ENCODE results near the gene NEO1.
"Not testable (repeated sequence)": the region's sequence is repeated elsewhere in the genome, so short reads cannot be mapped to it uniquely, and the experiment has no call there.

NEO1 gene

DNA sequence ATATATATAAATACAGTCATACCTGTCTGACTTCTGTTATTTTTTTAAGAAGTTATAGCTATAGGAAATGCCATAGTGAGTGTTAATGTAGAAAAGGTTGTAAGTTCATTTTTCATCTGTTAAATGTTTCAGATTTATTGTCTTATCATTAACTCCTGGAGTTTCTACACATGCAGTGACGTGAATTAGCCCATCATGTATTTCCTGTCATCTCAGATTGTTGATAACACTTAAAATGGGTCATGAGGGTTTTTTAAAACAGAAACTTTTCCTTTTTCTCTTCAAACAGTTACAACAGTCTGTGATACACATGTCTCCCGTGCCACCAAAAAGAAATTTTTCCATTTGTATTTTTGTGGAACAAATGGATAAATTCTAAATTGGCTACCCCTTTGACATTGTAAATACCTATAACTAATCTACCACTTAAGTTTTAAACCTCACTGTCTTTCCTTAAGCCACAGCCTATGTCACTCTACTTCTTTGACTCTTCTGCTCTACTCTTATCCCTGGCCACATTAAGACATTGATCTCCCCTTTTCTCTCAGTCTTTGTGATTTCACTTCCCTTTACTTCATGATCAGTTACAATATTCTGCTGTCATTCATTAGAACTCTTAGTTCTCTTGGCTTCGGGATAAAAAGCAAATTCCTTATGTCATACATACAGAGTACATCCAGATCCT, 89.1 kb downstream of the NEO1 start:
- DNase-seq: no peak

DNA sequence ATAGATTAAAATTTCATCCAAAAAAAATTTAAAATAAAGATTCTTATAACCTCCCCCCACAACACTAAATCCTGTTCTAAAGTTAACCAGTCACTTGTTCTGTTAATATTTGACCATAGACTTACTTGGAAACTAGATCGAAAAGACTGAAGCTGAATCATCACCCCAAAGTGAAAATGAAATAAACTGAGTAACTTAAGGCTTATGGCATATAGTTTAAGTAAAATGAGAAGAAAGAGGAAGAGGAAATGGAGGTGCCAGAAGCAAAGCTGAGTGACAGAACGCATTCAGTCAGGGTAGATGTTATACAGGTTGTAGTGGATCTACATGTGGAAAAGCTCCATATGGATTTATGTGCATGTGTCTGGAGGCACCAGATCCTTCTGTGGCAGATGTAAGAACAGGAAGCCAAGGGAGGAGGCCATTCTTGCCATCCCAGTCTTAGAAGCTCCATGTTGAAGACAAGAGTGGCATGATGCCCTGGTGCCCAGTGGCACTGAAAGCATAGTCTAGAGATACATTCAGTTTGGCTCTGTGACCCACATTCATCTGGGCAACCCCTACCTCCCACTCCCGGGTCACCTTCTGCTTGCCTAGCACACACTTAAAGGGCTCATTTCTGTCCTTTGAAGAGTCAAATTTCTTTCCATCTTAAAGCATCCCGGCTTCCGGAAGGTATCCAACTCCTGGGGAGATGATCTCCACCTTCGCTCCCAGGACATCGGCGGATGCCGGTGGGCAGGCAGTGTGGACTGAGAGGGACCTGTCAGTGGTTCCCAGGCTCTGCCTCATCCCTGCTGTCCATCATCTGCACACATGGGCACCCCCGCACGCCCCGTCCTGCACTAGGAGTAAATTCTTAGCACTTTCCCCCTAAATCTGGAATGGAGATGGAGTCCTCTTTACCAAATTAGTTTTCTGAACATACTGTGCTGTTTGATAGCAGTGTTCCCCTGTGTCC, 90.8 kb downstream of the NEO1 start:
- no peak for DNase-seq

DNA sequence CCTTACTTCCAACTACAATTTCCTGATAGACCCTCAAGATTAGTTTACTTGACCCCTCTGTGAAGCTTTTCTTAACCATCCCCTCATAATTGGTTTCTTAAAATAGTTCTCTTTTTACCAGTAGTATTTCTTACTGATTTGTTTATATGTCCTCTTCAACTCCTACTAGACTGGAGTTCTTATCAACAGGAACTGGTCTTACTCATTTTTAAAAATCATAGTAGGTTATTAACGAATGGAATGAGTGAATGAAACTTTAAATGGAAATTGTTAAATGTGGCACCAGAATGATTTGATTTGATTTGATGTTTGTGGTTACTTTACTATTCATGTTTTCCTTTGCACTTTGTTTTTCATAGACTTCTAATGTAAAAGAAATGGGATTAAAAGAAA, 91.5 kb downstream of the NEO1 start:
- no peak for DNase-seq

DNA sequence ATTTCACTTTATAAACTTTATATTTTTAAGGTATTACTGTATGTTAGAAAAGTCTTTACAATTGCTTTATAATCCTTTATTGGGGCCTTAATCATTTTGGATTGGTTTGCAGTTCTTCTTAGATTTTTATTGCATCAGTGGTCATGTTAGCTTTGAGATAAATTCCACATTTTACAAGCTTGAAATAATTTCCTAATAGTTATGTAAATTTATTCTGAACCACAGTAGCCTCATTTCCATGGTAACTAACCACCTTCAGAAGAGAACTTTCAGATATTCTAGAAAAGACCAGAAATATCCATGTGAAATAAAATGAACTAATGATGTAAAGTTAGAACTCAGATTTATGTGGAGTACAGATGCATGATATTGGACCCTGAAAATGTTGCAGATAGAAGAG, 94.2 kb downstream of the NEO1 start:
- DNase-seq: no peak

DNA sequence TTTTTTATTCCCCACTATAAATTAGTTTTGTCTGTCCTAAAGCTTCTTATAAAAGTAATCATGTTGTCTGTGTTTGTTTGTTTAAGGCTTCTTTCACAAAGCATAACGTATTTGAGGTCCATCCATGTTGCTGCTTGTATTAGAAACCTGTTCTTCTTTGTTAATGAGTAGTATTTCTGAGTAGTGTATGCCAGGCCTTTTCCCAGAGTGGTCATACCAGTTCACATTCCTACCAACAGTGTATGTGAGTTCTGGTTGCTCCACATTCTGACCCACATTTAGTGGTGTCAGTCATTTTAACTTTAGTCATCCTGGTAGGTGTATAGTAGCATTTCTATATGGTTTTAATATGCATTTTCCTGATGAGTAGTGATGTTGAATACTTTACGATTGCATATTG, 98.6 kb downstream of the NEO1 start:
- DNase-seq: no peak

DNA sequence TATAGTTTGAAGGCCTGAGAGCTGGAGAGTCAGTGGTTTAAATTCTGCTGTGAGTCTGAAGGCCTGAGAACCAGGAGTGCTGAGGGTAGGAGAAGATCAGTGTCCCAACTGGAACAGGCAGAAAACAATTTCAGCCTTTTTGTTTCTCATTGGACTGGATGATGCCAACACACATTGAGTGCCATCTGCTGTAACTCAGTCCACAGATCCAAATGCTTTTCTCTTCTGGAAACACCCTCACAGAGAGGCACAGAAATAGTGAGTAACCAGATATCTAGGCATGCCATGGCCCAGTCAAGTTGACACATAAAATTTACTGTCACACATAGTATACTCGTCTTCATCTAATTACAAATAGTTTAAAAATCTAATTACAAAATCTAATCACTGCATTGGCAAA, 100.8 kb downstream of the NEO1 start:
- peak in 1 of 14 donors; percentile 88 for DNase-seq

DNA sequence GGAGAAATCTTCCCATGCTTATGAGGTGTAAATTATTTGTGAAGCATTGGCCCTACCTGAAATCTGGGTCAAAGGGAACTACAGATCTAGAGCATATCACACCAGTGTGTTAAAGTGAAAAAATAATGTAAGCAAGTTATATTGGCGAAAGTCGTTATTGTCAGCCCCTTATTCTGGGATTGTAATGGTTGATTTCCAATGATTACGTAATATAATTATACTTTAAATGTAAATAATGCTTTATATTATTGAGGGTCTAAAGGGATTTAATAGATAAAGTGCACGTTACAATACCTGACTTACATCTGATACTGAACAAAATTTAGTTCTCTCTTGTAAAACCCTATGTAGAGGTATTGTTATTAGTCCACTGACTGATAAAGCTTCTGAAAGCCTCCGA, 101.2 kb downstream of the NEO1 start:
- DNase-seq: no peak

DNA sequence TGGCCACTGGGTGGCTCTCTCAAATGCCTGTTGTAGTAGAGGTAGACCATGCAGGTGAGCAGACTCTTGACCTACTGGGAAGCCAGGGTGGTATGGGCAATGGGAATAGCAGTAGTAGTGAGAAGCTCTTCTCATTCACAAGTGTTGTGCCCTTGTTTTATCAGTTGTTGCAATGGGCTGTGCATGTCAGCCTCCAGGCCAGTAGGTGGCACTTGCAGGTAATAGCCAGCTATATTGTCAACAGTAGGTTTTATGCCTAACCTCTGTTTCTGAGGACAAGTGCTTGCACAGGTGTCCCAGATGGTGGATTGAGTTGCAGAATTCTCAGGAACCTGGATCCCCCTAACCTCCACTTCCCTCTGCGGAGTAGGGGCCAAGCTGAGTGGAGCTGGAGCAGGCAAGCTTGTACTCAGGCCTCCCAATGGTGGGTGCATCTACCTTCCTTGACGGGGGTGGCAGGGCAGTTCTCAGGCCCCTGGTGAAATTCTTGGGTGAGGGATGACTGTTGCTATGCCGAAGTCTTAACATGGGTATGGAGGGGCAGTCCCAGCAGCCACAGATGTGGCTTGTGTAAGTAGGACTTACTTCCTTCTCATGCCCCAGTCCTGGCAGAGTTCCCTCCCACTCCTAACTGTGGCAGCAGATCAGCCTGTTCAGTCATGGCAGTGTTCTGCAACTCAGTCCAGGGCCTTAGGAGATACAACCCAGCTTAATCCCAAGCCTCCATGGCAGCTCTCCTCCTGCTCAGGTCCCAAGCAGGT, 104.3 kb downstream of the NEO1 start:
- DNase-seq: no peak

DNA sequence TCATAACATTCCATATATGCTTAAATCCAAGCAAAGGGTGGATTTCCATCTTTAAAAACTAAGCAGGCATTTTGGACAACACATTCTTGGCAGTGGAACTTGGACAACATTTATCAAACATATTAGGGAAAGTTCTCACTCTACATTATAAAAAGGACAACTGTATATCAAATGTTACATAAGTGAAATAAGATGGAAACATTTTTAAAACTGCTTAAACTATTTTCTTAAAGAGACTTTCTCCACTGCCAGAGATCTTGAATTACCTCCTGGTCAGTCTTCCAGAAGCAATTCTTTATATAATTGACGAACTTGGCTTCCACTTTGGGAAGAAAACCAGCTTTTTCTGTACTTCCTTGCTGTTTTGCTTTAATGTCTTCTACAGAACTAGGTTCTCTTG, 109.3 kb downstream of the NEO1 start:
- no peak for DNase-seq

DNA sequence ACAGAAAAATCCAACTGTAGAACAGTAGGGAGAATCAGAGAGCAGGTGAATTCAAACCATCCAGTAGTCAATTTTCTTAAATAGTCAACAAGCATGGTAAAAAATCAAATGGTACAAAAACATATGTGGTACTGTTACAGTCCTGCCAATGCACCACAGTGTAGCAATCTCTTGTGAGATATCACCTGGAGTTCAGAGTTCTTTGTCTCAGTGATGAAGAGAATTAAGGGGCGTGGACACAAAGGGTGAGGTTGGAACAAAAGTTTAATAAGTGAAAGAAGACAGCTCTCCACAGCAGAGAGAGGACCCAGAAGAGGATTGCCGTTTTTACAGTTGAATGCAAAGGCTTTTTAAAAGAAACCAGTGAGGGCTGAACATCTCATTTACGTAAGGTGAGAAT, 113.2 kb downstream of the NEO1 start:
- DNase-seq: no peak

DNA sequence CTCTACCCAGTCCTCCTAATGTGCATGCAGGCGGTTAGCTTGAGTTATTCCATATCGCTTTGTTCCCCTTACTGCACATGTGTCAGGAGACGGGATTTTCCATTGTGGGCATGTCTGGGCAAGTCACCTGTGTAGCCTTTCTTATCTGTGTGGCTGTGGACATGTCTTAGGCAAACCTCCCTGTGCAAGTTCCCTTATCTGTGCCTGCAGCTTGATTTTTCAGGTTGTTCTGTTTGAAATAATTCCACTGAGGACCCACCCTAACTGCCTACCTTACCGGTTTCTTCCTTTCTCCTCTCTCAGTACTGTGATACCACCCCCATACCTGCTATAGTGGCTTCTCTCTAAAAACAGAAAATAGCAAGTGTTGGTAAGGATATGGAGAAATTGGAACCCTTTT, 113.6 kb downstream of the NEO1 start:
- DNase-seq: no peak

DNA sequence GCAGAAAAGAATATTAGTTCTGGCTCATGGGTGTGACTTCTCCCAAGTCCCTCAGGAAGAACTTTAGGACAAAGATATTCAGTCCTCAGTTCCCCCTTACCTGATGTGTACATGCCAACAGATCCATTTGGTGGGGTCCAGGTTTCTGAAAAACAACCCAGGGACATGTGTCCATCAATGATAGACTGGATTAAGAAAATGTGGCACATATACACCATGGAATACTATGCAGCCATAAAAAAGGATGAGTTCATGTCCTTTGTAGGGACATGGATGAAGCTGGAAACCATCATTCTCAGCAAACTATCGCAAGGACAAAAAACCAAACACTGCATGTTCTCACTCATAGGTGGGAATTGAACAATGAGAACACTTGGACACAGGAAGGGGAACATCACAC, 114.4 kb downstream of the NEO1 start:
- not testable (repeated sequence) for DNase-seq

DNA sequence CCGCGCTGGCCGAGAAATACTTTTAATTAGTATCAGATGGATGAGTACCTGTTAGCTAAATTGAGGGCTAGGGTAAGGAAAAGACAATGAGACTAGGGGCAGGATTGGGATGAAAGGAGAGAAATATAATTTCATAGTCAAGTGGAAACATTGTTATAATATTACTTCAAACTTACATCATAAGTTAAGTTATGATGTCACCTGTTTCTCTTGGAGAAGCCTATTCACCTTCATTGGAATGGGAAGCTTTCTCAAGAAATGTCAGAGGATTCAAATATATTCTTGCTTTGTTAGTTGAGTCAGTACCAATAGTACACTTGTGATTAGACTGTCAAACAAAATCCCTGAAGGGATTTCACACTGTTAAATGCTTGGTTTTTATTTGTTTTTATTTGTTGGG, 116.2 kb downstream of the NEO1 start:
- DNase-seq: no peak

DNA sequence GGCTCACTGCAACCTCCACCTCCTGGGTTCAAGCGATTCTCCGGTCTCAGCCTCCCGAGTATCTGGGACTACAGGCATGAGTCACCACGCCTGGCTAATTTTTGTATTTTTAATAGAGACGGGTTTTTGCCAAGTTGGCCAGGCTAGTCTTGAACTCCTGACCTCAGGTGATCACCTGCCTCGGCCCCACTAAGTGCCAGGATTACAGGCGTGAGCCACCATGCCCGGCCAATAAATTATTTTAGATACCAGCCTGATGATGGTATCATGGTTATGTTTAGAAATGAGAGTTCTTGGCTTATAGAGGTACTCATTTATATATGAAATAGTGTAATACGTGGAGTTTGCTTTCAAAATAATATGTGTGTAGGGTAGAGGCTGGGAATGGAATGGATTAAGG, 119.4 kb downstream of the NEO1 start:
- DNase-seq: no peak

DNA sequence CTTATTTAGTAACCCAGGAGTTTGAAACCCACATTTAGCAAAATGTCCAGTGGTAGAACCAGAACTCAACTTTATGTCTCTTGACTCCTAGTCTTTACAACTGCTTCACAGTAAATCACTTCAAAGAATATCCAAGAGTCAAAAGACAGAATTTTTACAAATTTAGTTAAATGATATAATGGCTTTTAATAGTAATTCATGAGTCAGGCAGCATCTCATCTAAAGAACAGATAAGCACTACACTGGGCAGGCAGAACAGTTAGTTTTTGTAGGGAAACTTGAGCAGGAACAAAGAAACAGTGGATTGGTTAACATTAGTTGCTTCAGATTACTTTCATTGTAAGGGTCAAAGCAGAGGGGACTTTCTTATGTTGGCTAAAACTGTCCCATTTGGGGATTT, 120.2 kb downstream of the NEO1 start:
- DNase-seq: no peak

DNA sequence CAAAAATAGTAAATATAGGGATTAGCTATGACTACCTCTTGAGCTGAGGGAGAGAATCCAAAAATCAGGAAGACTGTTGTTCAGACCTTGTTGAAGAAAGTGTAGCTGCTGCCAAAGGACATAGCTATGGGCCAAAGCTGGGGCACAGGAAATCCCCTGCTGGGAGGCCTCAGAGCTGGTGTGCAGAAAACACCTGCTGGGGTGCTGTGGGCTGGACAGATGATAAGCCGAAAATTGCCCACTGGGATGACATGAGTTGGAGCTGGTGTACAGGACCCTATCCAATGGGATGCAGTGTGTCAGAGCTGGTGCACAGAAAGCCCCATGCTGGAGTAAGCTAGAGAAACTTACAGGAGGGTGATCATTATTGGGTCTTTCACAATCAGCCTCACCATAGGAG, 121.9 kb downstream of the NEO1 start:
- no peak for DNase-seq

DNA sequence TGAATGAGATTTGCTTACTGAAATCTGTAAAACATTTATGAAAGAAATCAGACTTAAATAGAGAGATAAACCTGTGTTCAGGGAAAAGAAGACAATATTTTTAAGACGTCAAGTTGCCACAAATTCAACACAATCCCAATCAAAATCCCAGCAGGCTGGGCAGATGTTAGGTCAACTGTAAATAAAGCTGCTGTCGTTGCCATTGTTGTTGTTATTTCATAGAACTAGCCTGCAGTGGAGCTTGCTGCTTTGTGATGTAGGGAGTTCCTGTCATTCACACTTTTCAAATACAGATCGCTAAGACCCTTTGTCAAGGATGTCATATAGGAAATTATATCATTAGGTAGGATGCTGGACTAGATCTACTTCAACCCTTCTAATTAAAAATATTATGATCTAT, 123.1 kb downstream of the NEO1 start:
- no peak for DNase-seq

DNA sequence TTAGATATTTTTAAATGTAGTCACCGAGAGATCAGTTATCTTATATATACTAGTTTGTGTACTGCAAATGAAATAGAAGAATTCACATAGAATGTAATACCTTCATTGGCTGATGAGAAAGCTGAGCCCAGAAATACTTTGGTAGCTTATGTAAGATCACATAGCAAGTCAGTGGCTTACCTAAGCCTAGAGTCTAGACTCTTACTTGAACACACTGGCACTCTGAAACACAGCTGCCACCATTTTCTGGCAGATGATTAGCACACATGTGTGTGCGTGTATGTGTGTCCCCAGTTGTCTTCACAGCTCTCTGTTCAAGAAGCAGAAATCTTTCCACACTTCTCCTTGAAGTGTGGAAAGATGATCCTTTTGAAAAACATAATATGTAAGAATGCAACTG, 124.3 kb downstream of the NEO1 start:
- DNase-seq: no peak

DNA sequence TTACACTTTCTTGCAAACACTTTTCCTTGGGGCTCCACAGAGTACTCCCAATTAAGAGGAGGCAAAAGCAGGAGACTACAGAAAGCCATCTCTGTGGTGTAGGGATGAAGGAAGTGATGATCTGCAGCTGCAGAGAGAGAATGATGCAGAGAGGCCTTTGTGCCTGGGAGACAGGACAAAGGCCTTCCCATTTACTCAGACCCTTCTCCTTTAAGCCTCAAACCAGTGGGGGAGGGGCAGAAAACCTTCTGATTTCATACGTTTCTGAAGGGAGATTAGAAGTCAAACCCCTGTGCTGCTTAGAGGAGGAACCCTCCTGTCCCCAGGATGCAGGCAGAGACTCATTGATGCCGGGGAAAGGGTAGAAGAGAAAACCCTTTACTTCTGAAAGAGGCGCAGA, 130.8 kb downstream of the NEO1 start:
- peak in 3 of 14 donors; percentile 3 to 7 (median 5) for DNase-seq

DNA sequence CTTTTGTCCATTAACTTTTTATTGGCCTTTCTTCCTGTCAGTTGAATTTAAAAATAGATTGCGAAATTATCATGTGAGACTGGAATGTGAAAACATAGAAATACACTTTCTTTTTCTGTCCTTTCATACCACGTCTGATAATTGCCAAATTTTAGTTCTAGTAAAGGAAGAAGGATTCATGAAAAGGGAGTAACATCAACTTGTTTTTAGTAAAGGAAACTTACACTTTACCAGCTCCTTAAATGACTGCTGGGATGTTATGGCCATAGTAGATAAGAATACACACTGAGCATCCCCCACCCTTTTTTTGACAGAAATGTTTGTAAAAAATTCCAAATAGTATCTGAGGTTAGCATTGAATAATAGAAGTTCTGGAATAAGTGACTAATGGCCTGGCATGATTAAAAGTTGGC, 137.9 kb downstream of the NEO1 start:
- no peak for DNase-seq

DNA sequence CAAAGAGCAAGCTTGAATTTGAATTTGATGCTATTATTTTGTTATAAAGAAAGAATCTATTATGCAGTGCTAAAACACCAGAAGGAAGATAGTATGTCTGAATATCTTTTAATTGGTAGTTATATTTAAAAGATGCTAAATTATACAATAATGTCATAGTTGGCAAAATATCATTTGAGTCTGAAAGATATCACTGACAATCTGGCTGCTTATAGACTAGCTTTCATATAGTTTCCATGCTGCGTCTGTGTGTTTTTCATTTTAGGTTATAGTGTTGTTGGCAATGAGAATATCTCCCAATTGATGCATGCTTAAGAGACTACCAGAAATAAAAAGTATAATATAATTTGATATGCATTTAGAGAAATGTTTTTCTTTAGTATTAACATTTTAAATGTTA, 142.9 kb downstream of the NEO1 start:
- no peak for DNase-seq

DNA sequence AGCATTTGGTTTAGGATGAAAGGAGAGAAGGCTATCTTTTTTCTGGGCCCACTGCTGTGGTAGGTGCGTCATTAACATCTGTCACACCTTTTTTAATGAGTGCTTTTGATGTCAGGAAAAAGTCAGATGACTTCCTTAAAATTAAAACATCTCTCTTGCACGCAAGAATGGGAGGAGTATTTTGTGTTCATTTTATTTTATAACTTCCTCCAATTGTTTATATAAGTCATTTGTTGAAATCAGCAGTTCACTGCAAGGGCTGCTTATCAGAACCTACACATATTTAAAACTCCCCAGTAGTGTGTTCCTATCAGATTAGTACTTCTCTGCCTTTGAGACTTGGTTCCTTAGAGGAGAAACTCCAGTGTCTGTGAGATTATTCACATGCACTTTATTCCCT, 143.8 kb downstream of the NEO1 start:
- DNase-seq: no peak

DNA sequence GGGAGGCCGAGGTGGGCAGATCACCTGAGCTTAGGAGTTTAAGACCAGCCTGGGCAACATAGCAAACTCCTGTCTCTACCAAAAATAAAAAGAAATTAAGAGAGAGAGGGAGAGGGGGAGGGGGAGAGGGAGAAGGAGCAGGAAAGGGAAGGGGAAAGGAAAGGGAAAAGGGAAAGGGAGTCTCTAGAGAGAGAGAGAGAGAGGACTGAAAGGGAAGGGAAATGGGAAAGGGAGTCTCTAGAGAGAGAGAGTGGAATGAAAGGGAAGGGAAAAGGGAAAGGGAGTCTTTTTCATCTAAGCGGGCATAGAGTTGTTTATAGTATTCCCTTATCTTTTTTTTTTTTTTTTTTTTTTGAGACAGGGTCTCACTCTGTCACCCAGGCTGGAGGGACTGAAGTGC, 148.1 kb downstream of the NEO1 start:
- DNase-seq: no peak
